Dermis microvascular lymphatic vessel endothelial cell (primary cell): Measurements from ENCODE around the gene HECTD4. TPM values are rescaled to one million over a fixed set of nuclear protein-coding genes. Genes with fewer than 3 reads are reported as not detected.
"Not testable (repeated sequence)": the region's sequence is repeated elsewhere in the genome, so short reads cannot be mapped to it uniquely, and the experiment has no call there.

Source experiments
- DNase-seq, 2 donors: peaks; one replicate each; pipeline versions ENCODE4 v3.0.0 to v3.0.0-alpha.2; 2010; ENCODE audit warnings: low read depth in 2 of 2
- total RNA-seq: library from RNA; depleted of rRNA; stranded (reverse); fragments of >200 nt; gene quantifications from 2 replicates; pipeline ENCODE4 v1.2.1, GENCODE V29; 2014

Gene HECTD4
- total RNA-seq, 1 donor from 2014 or later: 11.2 TPM

GRCh38 chr12:112163056-112163455, 219.2 kb downstream of the HECTD4 start:
- DNase-seq: no peak

- DNase-seq: no peak
Observed at GRCh38 chr12:112162241-112162790, 219.9 kb downstream of the HECTD4 start.

GRCh38 chr12:112161711-112162110, 220.5 kb downstream of the HECTD4 start:
- DNase-seq: no peak

- no peak for DNase-seq
Observed at GRCh38 chr12:112160611-112161010, 221.6 kb downstream of the HECTD4 start.

- no peak for DNase-seq
Observed at GRCh38 chr12:112159146-112159541, 223.1 kb downstream of the HECTD4 start.

GRCh38 chr12:112158461-112159145, 223.6 kb downstream of the HECTD4 start:
- DNase-seq: not testable (repeated sequence)

GRCh38 chr12:112153893-112154219, 228.4 kb downstream of the HECTD4 start:
- no peak for DNase-seq

GRCh38 chr12:112153181-112153892, 228.9 kb downstream of the HECTD4 start:
- DNase-seq: no peak

GRCh38 chr12:112151766-112152541, 230.3 kb downstream of the HECTD4 start:
- DNase-seq: no peak

- DNase-seq: no peak
Observed at GRCh38 chr12:112149596-112149995, 232.6 kb downstream of the HECTD4 start.

- peak in 1 of 2 donors; percentile 33 for DNase-seq
Observed at GRCh38 chr12:112148031-112148513, 234.2 kb downstream of the HECTD4 start.

- no peak for DNase-seq
Observed at GRCh38 chr12:112146123-112146522, 236.1 kb downstream of the HECTD4 start.

- no peak for DNase-seq
Observed at GRCh38 chr12:112140728-112141127, 241.5 kb downstream of the HECTD4 start.

- no peak for DNase-seq
Observed at GRCh38 chr12:112134731-112135130, 247.5 kb downstream of the HECTD4 start.

- DNase-seq: no peak
Observed at GRCh38 chr12:112133418-112133817, 248.8 kb downstream of the HECTD4 start.

GRCh38 chr12:112131686-112132085, 250.5 kb downstream of the HECTD4 start:
- DNase-seq: no peak

- DNase-seq: peak in 1 of 2 donors; percentile 40
Observed at GRCh38 chr12:112130441-112130998, 251.7 kb downstream of the HECTD4 start.

- no peak for DNase-seq
Observed at GRCh38 chr12:112126911-112127310, 255.3 kb downstream of the HECTD4 start.

- no peak for DNase-seq
Observed at GRCh38 chr12:112126000-112126438, 256.2 kb downstream of the HECTD4 start.

GRCh38 chr12:112125250-112125999, 256.8 kb downstream of the HECTD4 start, which contains the start of gene TRAFD1:
Gene TRAFD1 (plus strand): TSS chr12:112125560. CDS start chr12:112130523, 4,963 bp downstream.
- peak; percentile 91 to 97 for DNase-seq

- no peak for DNase-seq
Observed at GRCh38 chr12:112124918-112125249, 257.3 kb downstream of the HECTD4 start.
